HG02981 (cell line): ENCODE measurements around the gene CACHD1.

Experiments
- ATAC-seq: cut with Tn5 transposase; IDR thresholded peaks from one replicate; pipeline ENCODE4 v1.9.1; 2021; ENCODE audit warnings: mild to moderate bottlenecking, moderate library complexity; ENCODE audit not compliant: unreplicated experiment

CACHD1 gene

DNA sequence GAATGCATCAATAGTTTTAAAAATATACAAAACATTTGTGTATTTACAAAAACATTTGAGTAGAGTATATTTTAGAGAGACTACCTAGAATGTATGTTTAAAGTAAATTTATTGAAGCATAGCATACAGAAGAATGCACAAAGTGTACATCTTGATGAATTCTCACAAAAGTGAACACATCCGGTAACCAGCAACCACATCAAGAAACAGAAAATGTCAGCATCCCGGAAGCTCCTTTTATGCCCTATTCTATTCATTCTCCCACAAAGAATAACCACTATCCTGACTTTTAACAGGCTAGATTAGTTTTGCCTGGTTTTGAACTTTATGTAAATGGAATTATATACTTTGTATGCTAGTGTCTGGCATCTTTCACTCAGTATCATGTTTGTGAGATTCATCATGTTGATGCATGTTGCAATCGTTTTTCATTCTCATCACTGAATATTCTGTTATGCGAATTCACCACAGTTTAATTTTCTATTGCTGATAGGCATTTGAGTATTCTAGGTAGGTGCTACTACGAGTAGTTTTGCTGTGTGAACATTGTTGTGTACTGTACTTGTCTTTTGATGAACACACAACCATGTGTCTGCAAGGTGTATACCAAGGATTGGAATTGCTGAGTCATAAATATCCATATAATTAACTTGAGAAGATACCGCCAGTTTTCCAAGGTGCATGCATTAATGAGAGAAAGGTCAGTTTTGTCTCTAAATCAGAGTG is 75.4 kb downstream of the CACHD1 start:
- no peak for ATAC-seq

- no peak for ATAC-seq
Measured at GRCh38 chr1:64546013-64546412, 76.1 kb downstream of the CACHD1 start.

GRCh38 chr1:64549464-64550239 is 79.7 kb downstream of the CACHD1 start:
- no peak for ATAC-seq

GRCh38 chr1:64550510-64550909 is 80.6 kb downstream of the CACHD1 start:
- no peak for ATAC-seq

GRCh38 chr1:64550946-64551605 is 81.1 kb downstream of the CACHD1 start:
- no peak for ATAC-seq

DNA sequence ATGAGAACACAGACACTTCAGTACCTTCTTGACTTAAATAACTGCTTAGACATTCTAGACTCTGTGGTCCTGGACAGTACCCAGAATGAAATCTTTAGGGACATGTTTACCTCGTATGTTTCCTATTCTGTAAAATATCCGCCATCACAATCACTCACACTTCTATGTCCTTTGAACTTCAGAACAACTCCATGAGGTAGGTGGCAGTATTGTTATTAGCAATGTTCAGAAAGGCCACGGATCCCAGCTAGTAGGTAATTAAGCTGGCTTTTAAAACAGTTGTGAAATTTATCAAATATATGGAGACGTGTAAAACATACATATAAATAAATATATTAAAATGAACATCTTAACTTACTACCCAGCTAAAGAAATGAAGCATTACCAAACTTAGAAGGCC is 83.4 kb downstream of the CACHD1 start:
- no peak for ATAC-seq

GRCh38 chr1:64555947-64556346 is 86.0 kb downstream of the CACHD1 start:
- ATAC-seq: no peak

DNA sequence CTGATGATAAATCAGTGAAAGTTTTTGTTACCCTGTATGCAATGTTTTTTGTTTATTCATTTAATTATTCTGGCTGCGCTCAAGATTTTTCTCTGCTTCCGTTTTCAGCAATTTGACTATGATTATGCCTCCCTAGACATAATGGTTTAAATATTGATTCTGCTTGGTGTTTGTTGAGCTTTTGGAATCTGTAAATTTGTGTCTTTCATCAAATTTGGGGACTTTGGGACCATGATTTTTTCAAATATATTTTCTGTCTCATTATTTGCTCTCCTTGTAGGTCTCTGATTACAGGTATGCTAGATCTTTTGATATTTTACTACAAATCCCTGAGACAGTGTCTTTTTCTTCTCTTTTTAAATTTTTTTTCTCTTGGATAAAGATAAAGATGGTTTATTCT is 92.1 kb downstream of the CACHD1 start:
- no peak for ATAC-seq

- no peak for ATAC-seq
Measured at GRCh38 chr1:64563958-64564565, 94.1 kb downstream of the CACHD1 start.

DNA sequence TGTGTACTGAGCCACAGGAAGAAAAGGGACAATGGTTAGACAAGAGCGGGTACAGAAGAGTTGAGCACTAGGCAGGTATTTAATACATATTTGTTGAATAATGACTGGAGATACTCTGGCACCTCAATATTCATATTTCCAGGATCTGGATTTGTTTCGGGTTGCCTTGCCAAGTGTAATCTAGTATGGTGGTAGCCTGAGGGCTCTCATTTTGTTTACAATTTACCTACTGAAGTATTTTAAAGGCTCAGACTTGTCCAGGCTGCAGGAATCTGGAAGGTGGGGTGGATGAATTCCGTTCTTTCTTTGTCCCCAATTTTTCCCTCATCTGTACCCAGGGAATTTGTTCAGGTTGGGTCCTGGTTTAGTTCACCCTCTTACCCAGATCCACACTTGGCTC is 95.0 kb downstream of the CACHD1 start:
- no peak for ATAC-seq

- no peak for ATAC-seq
Measured at GRCh38 chr1:64567426-64568170, 97.7 kb downstream of the CACHD1 start.

DNA sequence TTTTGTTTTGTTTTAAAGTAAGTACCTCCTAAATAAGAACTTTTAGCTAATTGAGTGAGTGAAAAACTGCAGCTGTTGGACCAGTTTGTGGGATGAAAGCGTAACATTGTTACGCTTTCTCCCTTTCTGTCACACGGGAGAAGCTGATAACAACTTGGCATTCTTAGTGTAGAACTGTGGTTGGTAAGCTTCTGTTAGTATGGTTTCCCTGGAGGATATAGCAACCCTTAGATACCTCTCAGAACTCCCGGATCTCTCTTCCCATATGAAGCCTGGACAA is 98.2 kb downstream of the CACHD1 start:
- no peak for ATAC-seq

GRCh38 chr1:64569411-64569810 is 99.5 kb downstream of the CACHD1 start:
- no peak for ATAC-seq

GRCh38 chr1:64570267-64570855 is 100.4 kb downstream of the CACHD1 start:
- ATAC-seq: no peak

GRCh38 chr1:64572222-64572900 is 102.4 kb downstream of the CACHD1 start:
- ATAC-seq: no peak

- ATAC-seq: no peak
Measured at GRCh38 chr1:64574301-64574700, 104.4 kb downstream of the CACHD1 start.

- no peak for ATAC-seq
Measured at GRCh38 chr1:64575881-64576676, 106.2 kb downstream of the CACHD1 start.

- no peak for ATAC-seq
Measured at GRCh38 chr1:64578270-64578973, 108.5 kb downstream of the CACHD1 start.

DNA sequence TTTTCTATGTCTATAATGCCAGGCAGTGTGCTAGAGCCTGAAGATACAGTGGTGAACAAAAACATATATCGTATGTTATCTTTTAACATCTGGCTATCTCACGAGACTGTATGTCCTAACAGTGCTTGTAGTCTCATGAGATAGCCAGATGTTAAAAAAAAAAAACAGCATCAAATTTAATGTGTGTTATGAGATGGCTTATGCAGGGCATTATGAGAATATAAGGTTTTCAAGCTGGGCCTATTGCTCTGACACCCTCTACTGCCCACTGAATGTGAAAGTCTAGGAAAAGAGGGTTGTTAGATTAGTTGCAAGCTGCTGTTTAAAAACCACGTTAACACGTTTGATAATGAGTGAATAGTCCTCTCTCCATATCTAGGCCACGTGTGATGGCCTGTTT is 109.8 kb downstream of the CACHD1 start:
- no peak for ATAC-seq
